Raji (cell line): ENCODE results near the gene SH3RF3.

Experiments used
- POLR2A ChIP-seq: IDR thresholded peaks from 2 replicates; pipeline ENCODE4 v1.6.1; 2011; ENCODE audit warnings: low read depth, low read length, control low read depth; ENCODE audit not compliant: insufficient read depth

Gene SH3RF3

GRCh38 chr2:109486711-109487535 lies 357.9 kb downstream of the SH3RF3 start:
- no peak for TF ChIP-seq POLR2A

DNA sequence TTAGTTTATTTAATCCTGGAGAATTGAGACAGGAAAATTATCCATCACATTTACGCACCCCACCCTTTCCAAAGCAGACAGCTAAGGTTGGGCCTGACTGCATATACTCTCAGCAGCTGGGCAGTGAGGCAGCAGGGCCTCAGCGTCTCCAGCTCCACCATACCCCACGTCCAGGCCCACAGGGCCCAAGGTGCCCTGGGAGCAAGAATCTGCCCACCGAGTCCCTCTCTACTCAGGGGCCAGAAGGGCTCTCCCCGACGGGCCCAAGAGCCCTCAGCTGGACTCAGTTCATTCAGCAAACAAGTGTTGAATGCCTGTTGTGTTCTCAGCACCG lies 358.5 kb downstream of the SH3RF3 start:
- no peak for TF ChIP-seq POLR2A

GRCh38 chr2:109487871-109488655 lies 359.1 kb downstream of the SH3RF3 start:
- TF ChIP-seq POLR2A: no peak

GRCh38 chr2:109489296-109489695 lies 360.3 kb downstream of the SH3RF3 start:
- TF ChIP-seq POLR2A: no peak

DNA sequence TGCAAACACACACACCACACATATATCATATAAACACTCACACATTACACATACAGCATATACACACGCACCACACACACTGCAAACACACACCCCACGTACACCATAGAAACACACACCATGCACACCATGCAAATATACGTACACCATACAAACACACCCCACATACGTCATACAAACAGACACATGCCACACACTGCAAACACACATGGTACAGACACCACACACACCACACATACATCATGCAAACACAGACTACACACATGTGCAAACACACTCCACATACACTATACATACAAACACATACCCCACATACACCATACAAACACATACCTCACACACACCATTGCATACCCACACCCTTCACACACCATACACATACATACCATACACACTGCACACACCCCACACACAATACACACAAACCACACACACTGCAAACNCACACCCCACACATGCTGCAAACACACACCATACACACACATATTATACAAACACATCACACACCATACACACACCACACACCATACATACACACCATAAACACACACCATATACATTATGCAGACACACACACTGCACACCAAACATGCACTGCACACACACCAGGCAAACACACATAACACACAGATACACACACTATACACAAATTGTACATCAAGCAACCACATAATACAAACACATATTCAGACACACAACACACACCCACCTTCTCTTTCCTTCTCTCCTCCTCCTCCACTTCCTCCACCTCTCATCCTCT lies 364.4 kb downstream of the SH3RF3 start:
- no peak for TF ChIP-seq POLR2A

DNA sequence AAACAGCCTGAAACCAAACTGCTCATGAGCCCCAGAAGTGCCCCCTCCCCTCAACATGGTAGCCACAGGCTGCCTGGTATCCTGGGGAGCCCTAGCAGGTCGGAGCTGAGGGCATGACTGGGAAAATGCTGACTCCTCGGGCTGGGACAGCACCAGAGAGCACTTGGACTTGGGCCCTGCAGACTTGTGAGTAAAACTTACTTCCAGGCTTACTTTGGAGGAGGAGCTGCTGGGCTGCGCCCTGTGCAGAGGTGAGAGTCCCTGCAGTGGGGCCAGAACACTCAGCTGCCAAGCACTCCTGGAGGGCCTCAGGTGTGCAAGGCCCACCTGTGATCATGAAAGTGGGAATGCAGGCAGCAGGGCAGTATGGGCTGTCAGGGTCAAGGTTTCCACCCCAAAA lies 365.3 kb downstream of the SH3RF3 start:
- TF ChIP-seq POLR2A: no peak

DNA sequence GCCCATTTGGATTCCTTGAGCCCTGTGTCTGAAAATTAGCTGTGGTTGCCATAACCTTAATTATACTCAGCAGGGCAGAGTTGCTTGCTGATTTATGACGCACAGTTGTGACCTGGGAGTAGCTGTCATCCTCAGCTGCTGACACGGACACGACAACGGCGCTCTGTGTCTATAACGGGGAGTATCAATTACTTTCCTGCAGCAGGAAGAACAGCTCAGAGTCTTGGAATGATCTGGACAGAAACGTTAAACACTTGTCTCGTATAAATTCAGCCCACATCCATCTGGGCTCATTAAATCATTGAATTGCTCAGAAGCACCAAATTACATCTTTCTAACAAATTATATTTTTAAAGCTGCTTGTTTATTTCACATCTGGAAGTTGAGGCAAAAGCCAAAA lies 368.5 kb downstream of the SH3RF3 start:
- no peak for TF ChIP-seq POLR2A

GRCh38 chr2:109497911-109498870 lies 369.2 kb downstream of the SH3RF3 start:
- no peak for TF ChIP-seq POLR2A

DNA sequence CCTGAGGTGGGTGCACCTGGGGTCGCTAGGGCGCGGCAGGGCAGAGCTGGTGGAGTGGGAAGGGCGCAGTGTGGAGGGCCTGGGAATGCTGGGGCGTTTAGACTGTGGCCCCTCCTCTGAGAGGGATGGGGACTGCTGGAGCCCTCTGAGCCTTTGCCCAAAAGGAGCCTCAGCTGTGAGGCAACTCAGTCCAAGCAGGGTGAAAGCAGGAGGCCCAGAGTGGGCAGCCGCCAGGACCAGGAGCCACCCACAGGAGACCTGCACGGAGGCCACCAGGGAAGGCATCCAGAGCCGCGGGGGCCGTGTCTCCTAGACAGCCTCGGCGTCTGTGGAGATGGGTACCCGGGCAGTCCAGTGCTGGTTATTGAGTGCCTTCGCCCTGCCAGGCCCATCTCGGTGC lies 369.9 kb downstream of the SH3RF3 start:
- TF ChIP-seq POLR2A: no peak

GRCh38 chr2:109499566-109499965 lies 370.6 kb downstream of the SH3RF3 start:
- TF ChIP-seq POLR2A: no peak

DNA sequence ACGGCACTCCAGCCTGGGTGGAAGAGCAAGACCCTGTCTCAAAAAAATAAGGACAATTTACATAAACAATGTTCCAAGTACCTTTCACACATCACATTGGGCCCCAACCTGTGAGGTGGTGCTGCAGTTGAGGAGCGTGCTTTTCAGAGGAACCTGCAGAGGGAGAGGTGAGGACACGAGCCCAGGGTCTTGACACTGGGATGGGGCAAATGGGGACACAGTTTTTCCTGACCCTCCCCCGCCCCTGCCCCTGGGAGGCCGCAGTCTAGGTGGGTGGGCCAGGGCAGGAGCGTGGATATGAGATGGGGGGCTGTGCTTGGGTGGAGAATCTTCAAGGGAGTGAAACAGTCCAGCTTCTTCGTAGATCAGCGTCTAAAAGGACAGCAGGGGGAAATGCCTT lies 371.9 kb downstream of the SH3RF3 start:
- TF ChIP-seq POLR2A: no peak

- TF ChIP-seq POLR2A: no peak
Observed at GRCh38 chr2:109501461-109501860, 372.5 kb downstream of the SH3RF3 start.

DNA sequence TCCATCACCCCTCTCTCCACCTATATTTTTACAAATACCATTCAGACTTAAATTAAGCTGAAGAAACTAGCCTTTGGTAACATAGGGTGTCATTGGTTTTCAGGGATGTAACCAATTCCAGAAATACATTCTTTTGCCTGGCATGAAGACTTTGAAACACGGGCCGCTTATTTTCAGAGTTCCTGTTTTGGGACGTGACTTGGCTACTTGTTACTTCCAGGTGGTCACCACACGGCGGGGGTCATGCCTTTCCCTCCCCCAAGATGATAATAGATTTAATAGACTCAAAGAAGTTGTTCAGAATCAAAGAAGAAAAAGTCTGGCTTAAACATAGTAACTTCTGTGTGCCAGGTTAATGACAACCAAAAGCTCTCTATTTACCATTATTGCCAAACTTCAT lies 374.2 kb downstream of the SH3RF3 start:
- TF ChIP-seq POLR2A: no peak

- TF ChIP-seq POLR2A: no peak
Observed at GRCh38 chr2:109507217-109507616, 378.2 kb downstream of the SH3RF3 start.

- TF ChIP-seq POLR2A: no peak
Observed at GRCh38 chr2:109507828-109508227, 378.8 kb downstream of the SH3RF3 start.

DNA sequence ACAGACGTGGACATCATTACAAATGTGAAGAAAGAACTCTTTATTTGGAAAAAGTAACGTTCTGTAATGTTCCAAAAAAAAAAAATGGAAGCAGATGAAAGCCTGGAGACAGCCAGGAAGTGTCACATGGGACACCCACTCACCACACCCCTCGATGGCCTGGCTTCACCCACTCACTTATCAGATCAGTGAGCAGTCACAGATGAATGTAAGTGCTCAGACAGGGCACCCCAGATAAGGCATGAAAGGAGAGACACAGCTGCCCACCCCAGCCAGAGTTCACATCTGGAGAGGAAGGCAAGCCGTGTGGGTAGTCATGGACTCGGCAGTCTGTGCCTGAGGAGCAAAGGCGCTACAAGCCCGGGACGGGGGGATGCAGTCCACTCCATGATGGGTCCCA lies 379.6 kb downstream of the SH3RF3 start:
- TF ChIP-seq POLR2A: no peak
